Kidney (tissue), 14 donors: ENCODE measurements around the gene SCARB1. TPM values are rescaled to one million over a fixed set of nuclear protein-coding genes. Genes with fewer than 3 reads are reported as not detected.

Experiments used
- DNase-seq, 5 donors: peaks; one replicate each; pipeline ENCODE4 v3.0.0-alpha.2; 2013 to 2020
- FAIRE-seq: peaks from 2 replicates; lab custom pipeline; 2012; peaks lifted over from hg19 to GRCh38; lab: Jason Lieb, UNC
- H3K27ac ChIP-seq, 2 donors: one replicate each; pipeline ENCODE4 v1.7.0; 2013; ENCODE audit warnings: low read depth in 2 of 2, low read length in 2 of 2, inconsistent platforms in 1 of 2
- H3K27me3 ChIP-seq: one replicate; pipeline ENCODE4 v1.7.1; 2013; ENCODE audit warnings: low read length, inconsistent platforms; ENCODE audit not compliant: control insufficient read depth, insufficient read depth
- H3K36me3 ChIP-seq, 3 donors: one replicate each; pipeline versions ENCODE4 v1.7.0 to v1.7.1; 2013; ENCODE audit warnings: low read length in 3 of 3, control low read depth in 1 of 3, inconsistent platforms in 1 of 3; ENCODE audit not compliant: insufficient read depth in 3 of 3, control insufficient read depth in 2 of 3
- H3K4me1 ChIP-seq, 3 donors: one replicate each; pipeline versions ENCODE4 v1.7.0 to v1.7.1; 2013; ENCODE audit warnings: low read length in 3 of 3, inconsistent platforms in 1 of 3, low read depth in 1 of 3; ENCODE audit not compliant: control insufficient read depth in 2 of 3, insufficient read depth in 2 of 3
- H3K4me3 ChIP-seq, 3 donors: one replicate each; pipeline versions ENCODE4 v1.7.0 to v1.8.1; 2013; ENCODE audit warnings: low read length in 3 of 3, control low read depth in 1 of 3, inconsistent platforms in 1 of 3
- H3K9ac ChIP-seq, 3 donors: one replicate each; pipeline versions ENCODE4 v1.7.0 to v1.7.1; 2013; ENCODE audit warnings: low read length in 3 of 3, control low read depth in 1 of 3, inconsistent platforms in 1 of 3
- H3K9me3 ChIP-seq, 3 donors: one replicate each; pipeline versions ENCODE4 v1.7.0 to v1.7.1; 2013; ENCODE audit warnings: low read length in 3 of 3, control low read depth in 1 of 3, inconsistent platforms in 1 of 3; ENCODE audit not compliant: control insufficient read depth in 2 of 3, insufficient read depth in 1 of 3
- CTCF ChIP-seq: IDR thresholded peaks from 3 replicates; pipeline ENCODE4 v1.5.1; 2012; ENCODE audit warnings: mild to moderate bottlenecking, moderate library complexity, borderline replicate concordance; ENCODE audit not compliant: insufficient read depth; ENCODE audit errors: extremely low read depth
- intact Hi-C: fragments of 100-400 bp; cut with DNase I; formaldehyde crosslinking; loops from one replicate; pipeline ENCODE4 v1.11.1; 2022
- polyA plus RNA-seq: library from polyadenylated mRNA; stranded (reverse); fragments of 350-450 nt; fragmentation: Illumina TruSeq; extraction: RNeasy Lipid Tissue Mini Kit (QIAGEN cat#74804); gene quantifications from one replicate; pipeline ENCODE4 v1.2.3, GENCODE V29; 2014; ENCODE audit warnings: low read depth, low replicate concordance; ENCODE audit not compliant: insufficient read depth
- total RNA-seq: library from RNA; stranded (reverse); fragmentation: NEBNext Ultra II Directional; extraction: Animal tissue kit (Norgen Biotek cat#: 25700); gene quantifications from one replicate; pipeline ENCODE4 v1.2.1, GENCODE V29; 2021
- donor health status: control.
- donor health status: control.
- donor health status: control.
- donor health status: control.
- donor health status: control.
- donor health status: DM: yes; HTN: yes; CAD: no.
- donor health status: Normal renal cell carcinoma (clear cell type).

The SCARB1 gene
- total and polyA plus RNA-seq, 2 donors from 2014 or later = 12.3 to 13.2 TPM

DNA sequence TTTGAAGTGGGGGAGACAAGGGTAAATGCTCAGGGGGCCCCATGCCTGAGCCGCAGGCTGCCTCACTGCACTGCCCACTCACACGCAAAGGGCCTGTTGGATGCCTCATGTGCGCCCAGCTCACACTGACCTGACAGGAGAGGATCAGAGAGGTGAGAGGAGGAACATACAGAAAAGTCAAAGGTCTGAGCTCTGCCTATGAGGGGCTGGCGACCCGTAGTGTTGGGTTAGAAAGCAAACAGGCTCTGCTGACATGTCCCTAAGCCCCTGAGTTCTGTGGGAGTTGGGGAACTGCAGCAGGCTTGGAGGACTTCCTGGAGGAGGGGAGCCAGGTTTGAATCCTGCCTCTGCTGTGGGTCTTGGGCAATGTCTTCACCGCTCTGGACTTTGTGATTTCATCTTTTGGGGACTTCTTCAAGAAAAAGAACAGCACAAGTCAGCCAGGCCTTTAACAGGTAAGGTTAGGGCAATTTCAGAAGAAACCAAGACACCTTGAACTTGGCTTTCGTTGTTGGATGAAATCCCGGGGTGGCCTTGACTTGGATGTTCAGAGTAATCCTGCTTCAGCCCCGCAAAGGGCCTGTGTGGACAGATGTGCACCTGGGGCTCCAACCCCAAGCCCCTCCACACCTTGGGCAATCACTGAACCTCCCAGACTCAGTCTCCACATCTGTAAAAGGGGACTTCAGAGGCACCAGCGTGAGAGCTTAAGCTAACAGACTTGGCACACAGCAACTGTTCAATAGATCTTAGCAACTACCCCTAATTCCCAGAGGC, 116.8 kb downstream of the SCARB1 start:
- DNase-seq = no peak
- Histone ChIP-seq H3K4me3 (no peak overlapping the region), H3K9ac (peak overlapping the region in 2 of 3 donors; percentile 34 to 35), H3K27me3 (no peaks in the 10 kb centered on the region), H3K36me3 (no peaks in the 10 kb centered on the region), H3K4me1 (peaks cover 4 to 32% (median 31%) of the 10 kb centered on the region in 3 donors), H3K9me3 (no peaks in the 10 kb centered on the region), H3K27ac (peak overlapping the region; percentile 84 to 95)
- FAIRE-seq = no peak
- intact Hi-C loops = no loop called here
- no peak for TF ChIP-seq CTCF

DNA sequence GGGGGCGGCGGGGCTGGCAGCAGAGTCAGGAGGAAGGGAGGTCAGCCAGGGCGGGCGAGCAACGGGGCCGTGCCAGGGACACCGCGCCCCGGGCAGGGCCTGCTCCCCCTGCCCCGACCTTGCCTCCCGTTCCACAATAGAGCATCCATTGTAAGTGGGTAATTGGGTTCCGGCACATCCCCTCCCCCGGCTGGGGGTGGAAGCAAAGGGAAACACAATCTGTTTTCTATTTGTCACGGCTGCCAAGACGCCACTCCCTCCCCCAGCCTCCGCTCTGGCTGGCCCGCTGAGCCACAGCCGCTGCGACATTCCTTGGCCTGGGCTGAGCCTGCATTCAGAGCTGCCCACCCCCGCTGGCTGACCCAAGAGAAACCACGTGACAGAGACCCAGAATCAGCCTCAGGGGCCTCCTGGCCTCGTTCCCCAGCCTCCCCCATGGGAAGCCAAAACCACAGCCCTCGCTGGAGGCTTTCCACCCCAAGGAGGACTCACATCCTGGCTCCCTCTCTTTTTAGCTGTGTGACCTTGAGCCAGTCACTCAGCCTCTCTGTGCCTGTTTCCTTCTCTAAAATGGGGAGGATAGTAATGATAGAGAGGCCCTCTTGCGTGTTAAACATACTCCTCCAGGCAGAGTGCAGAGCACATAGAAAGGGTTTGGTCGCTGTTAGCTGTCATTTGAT, 117.6 kb downstream of the SCARB1 start:
- Histone ChIP-seq H3K27ac (peak overlapping the region; percentile 84 to 95), H3K4me3 (no peak overlapping the region), H3K27me3 (no peaks in the 10 kb centered on the region), H3K9me3 (no peaks in the 10 kb centered on the region), H3K4me1 (peaks cover 4 to 31% (median 30%) of the 10 kb centered on the region in 3 donors), H3K9ac (peak overlapping the region in 2 of 3 donors; percentile 1 to 35), H3K36me3 (no peaks in the 10 kb centered on the region)
- TF ChIP-seq CTCF = no peak
- intact Hi-C loops = no loop called here
- DNase-seq = peak; percentile 97 to 98 (median 98)
- no peak for FAIRE-seq

GRCh38 chr12:124745465-124745890, 118.2 kb downstream of the SCARB1 start:
- no peak for TF ChIP-seq CTCF
- Histone ChIP-seq H3K27me3 (no peaks in the 10 kb centered on the region), H3K27ac (peak overlapping the region; percentile 84 to 95), H3K9ac (peak overlapping the region in 1 of 3 donors; percentile 35), H3K4me3 (no peak overlapping the region), H3K36me3 (no peaks in the 10 kb centered on the region), H3K4me1 (peaks cover 4 to 30% (median 29%) of the 10 kb centered on the region in 3 donors), H3K9me3 (no peaks in the 10 kb centered on the region)
- intact Hi-C loops = no loop called here
- DNase-seq = no peak
- no peak for FAIRE-seq
